HFFc6 (cell line): ENCODE data around the gene RBBP7. TPM values are rescaled to one million over a fixed set of nuclear protein-coding genes. Genes with fewer than 3 reads are reported as not detected.

ENCODE experiments used
- DNase-seq: peaks from one replicate; pipeline ENCODE4 v3.0.0-alpha.2; 2018
- H3K27ac Mint-ChIP-seq: 2 replicates; pipeline ENCODE4 v1.8.0; 2020; ENCODE audit warnings: mild to moderate bottlenecking, mixed read lengths
- H3K27me3 Mint-ChIP-seq: 2 replicates; pipeline ENCODE4 v1.8.0; 2021; ENCODE audit warnings: mild to moderate bottlenecking, moderate library complexity, mixed read lengths; ENCODE audit not compliant: insufficient read depth
- H3K36me3 Mint-ChIP-seq: 2 replicates; pipeline ENCODE4 v1.8.0; 2021; ENCODE audit warnings: low read depth, mixed read lengths
- H3K4me1 Mint-ChIP-seq: 2 replicates; pipeline ENCODE4 v1.8.0; 2020; ENCODE audit warnings: low read depth, mixed read lengths
- H3K4me3 Mint-ChIP-seq: 2 replicates; pipeline ENCODE4 v1.8.0; 2020; ENCODE audit warnings: mild to moderate bottlenecking, moderate library complexity, mixed read lengths
- H3K9me3 Mint-ChIP-seq: 2 replicates; pipeline ENCODE4 v1.8.0; 2020; ENCODE audit warnings: mild to moderate bottlenecking, mixed read lengths
- CTCF ChIP-seq: fragments of 200-600 bp; sonication (generic); IDR thresholded peaks from 2 replicates; pipeline ENCODE4 v1.5.0; 2021; ENCODE audit warnings: antibody characterized with exemption, mild to moderate bottlenecking
- total RNA-seq, 6 experiments: library from RNA; stranded (reverse); fragmentation: NEBNext Ultra II Directional; extraction: Animal tissue kit (Norgen Biotek cat#: 25700); gene quantifications; 2 replicates in 1 of 6; 3 replicates in 5 of 6; pipeline ENCODE4 v1.2.3, GENCODE V29; 2021

Gene RBBP7
- total RNA-seq, 6 experiments from 2014 or later: 83.4 to 121 (median 110) TPM

- Mint-ChIP-seq H3K4me3 (no peak overlapping the region), H3K27me3 (no peaks in the 10 kb centered on the region), H3K27ac (peak overlapping the region; percentile 69; the same call in 1 of the 2 replicates), H3K4me1 (peaks cover 53% of the 10 kb centered on the region), H3K9me3 (no peaks in the 10 kb centered on the region), H3K36me3 (peaks cover 10% of the 10 kb centered on the region)
- no peak for TF ChIP-seq CTCF
- no peak for DNase-seq
Measured at GRCh38 chrX:16842684-16843083, 27.5 kb downstream of the RBBP7 start.

- Mint-ChIP-seq H3K27me3 (no peaks in the 10 kb centered on the region), H3K4me1 (peaks cover 48% of the 10 kb centered on the region), H3K4me3 (no peak overlapping the region), H3K9me3 (no peaks in the 10 kb centered on the region), H3K36me3 (peaks cover 13% of the 10 kb centered on the region), H3K27ac (peak overlapping the region; percentile 83)
- no peak for TF ChIP-seq CTCF
- DNase-seq: peak; percentile 66
Measured at GRCh38 chrX:16839852-16840460, 30.2 kb downstream of the RBBP7 start.

GRCh38 chrX:16839219-16839851, 30.8 kb downstream of the RBBP7 start:
- peaks cover 46% of the 10 kb centered on the region for H3K4me1 Mint-ChIP-seq
- H3K4me3 Mint-ChIP-seq: peak overlapping the region; percentile 49
- no peaks in the 10 kb centered on the region for H3K27me3 Mint-ChIP-seq
- H3K9me3 Mint-ChIP-seq: no peaks in the 10 kb centered on the region
- TF ChIP-seq CTCF: no peak
- DNase-seq: no peak
- H3K27ac Mint-ChIP-seq: peak overlapping the region; percentile 83
- H3K36me3 Mint-ChIP-seq: peaks cover 13% of the 10 kb centered on the region

GRCh38 chrX:16838202-16839066, 31.7 kb downstream of the RBBP7 start:
- DNase-seq: peak; percentile 76
- H3K27ac Mint-ChIP-seq: peak overlapping the region; percentile 83
- H3K9me3 Mint-ChIP-seq: no peaks in the 10 kb centered on the region
- no peak; the same call in 1 of the 2 replicates for TF ChIP-seq CTCF
- H3K36me3 Mint-ChIP-seq: peaks cover 13% of the 10 kb centered on the region
- H3K4me1 Mint-ChIP-seq: peaks cover 41% of the 10 kb centered on the region
- H3K4me3 Mint-ChIP-seq: peak overlapping the region; percentile 52
- H3K27me3 Mint-ChIP-seq: no peaks in the 10 kb centered on the region

- no peaks in the 10 kb centered on the region for H3K9me3 Mint-ChIP-seq
- H3K36me3 Mint-ChIP-seq: peaks cover 13% of the 10 kb centered on the region
- no peak overlapping the region for H3K27ac Mint-ChIP-seq
- peak; percentile 55 for TF ChIP-seq CTCF
- no peak overlapping the region for H3K4me3 Mint-ChIP-seq
- no peaks in the 10 kb centered on the region for H3K27me3 Mint-ChIP-seq
- no peak for DNase-seq
- H3K4me1 Mint-ChIP-seq: peaks cover 36% of the 10 kb centered on the region
Measured at GRCh38 chrX:16836371-16836770, 33.8 kb downstream of the RBBP7 start.
